Osteocyte (in vitro differentiated cells): Measurements from ENCODE around the gene BLCAP. TPM values are rescaled to one million over a fixed set of nuclear protein-coding genes. Genes with fewer than 3 reads are reported as not detected.

Experiments
- DNase-seq: peaks from one replicate; pipeline ENCODE4 v3.0.0; 2021; ENCODE audit warnings: mixed read lengths; ENCODE audit not compliant: unreplicated experiment; ENCODE audit errors: extremely low spot score
- H3K27ac Mint-ChIP-seq: one replicate; pipeline ENCODE4 v1.8.0; 2021; ENCODE audit warnings: mild to moderate bottlenecking, mixed read lengths; ENCODE audit not compliant: unreplicated experiment
- H3K27me3 Mint-ChIP-seq: one replicate; pipeline ENCODE4 v1.8.0; 2021; ENCODE audit warnings: mixed read lengths; ENCODE audit not compliant: unreplicated experiment
- H3K36me3 Mint-ChIP-seq: one replicate; pipeline ENCODE4 v1.8.0; 2021; ENCODE audit warnings: mixed read lengths; ENCODE audit not compliant: unreplicated experiment
- H3K4me1 Mint-ChIP-seq: one replicate; pipeline ENCODE4 v1.8.0; 2021; ENCODE audit warnings: mixed read lengths; ENCODE audit not compliant: unreplicated experiment
- H3K4me3 Mint-ChIP-seq: one replicate; pipeline ENCODE4 v1.8.0; 2021; ENCODE audit warnings: mild to moderate bottlenecking, moderate library complexity, mixed read lengths; ENCODE audit not compliant: unreplicated experiment
- H3K9me3 Mint-ChIP-seq: one replicate; pipeline ENCODE4 v1.8.0; 2021; ENCODE audit warnings: mixed read lengths; ENCODE audit not compliant: unreplicated experiment
- CTCF ChIP-seq: fragments of 200-600 bp; sonication (generic); IDR thresholded peaks from 2 replicates; pipeline ENCODE4 v1.5.0; 2021; ENCODE audit warnings: antibody characterized with exemption, mild to moderate bottlenecking, moderate library complexity
- total RNA-seq: library from RNA; stranded (reverse); gene quantifications from 2 replicates; pipeline ENCODE4 v1.2.1, GENCODE V29; 2021

Gene BLCAP
- total RNA-seq, 1 donor from 2014 or later = 74.5 TPM

- H3K4me3 Mint-ChIP-seq = no peak overlapping the region
- peak; percentile 69 for DNase-seq
- H3K27ac Mint-ChIP-seq = no peak overlapping the region
- H3K9me3 Mint-ChIP-seq = no peaks in the 10 kb centered on the region
- H3K36me3 Mint-ChIP-seq = no peaks in the 10 kb centered on the region
- no peak for TF ChIP-seq CTCF
- H3K4me1 Mint-ChIP-seq = no peaks in the 10 kb centered on the region
- H3K27me3 Mint-ChIP-seq = peaks cover 52% of the 10 kb centered on the region
Observed at GRCh38 chr20:37573626-37574198, 46.0 kb upstream of the BLCAP start.

GRCh38 chr20:37571033-37571432, 43.4 kb upstream of the BLCAP start:
- peak; percentile 27 for DNase-seq
- H3K36me3 Mint-ChIP-seq = no peaks in the 10 kb centered on the region
- no peak overlapping the region for H3K27ac Mint-ChIP-seq
- no peaks in the 10 kb centered on the region for H3K9me3 Mint-ChIP-seq
- no peak for TF ChIP-seq CTCF
- no peak overlapping the region for H3K4me3 Mint-ChIP-seq
- H3K4me1 Mint-ChIP-seq = peaks cover 8% of the 10 kb centered on the region
- peaks cover 52% of the 10 kb centered on the region for H3K27me3 Mint-ChIP-seq

GRCh38 chr20:37570419-37570818, 42.7 kb upstream of the BLCAP start:
- Mint-ChIP-seq H3K27me3 (peaks cover 56% of the 10 kb centered on the region), H3K4me1 (peaks cover 9% of the 10 kb centered on the region), H3K4me3 (no peak overlapping the region), H3K27ac (no peak overlapping the region), H3K36me3 (no peaks in the 10 kb centered on the region), H3K9me3 (no peaks in the 10 kb centered on the region)
- TF ChIP-seq CTCF = no peak
- no peak for DNase-seq

- H3K27me3 Mint-ChIP-seq = peaks cover 56% of the 10 kb centered on the region
- no peaks in the 10 kb centered on the region for H3K36me3 Mint-ChIP-seq
- TF ChIP-seq CTCF = no peak
- H3K4me1 Mint-ChIP-seq = peaks cover 12% of the 10 kb centered on the region
- H3K9me3 Mint-ChIP-seq = no peaks in the 10 kb centered on the region
- DNase-seq = peak; percentile 76
- no peak overlapping the region for H3K4me3 Mint-ChIP-seq
- no peak overlapping the region for H3K27ac Mint-ChIP-seq
Observed at GRCh38 chr20:37567671-37568588, 40.3 kb upstream of the BLCAP start.

GRCh38 chr20:37567331-37567665, 39.6 kb upstream of the BLCAP start:
- Mint-ChIP-seq H3K27ac (no peak overlapping the region), H3K36me3 (no peaks in the 10 kb centered on the region), H3K27me3 (peaks cover 57% of the 10 kb centered on the region), H3K4me1 (peaks cover 12% of the 10 kb centered on the region), H3K9me3 (no peaks in the 10 kb centered on the region), H3K4me3 (no peak overlapping the region)
- no peak for TF ChIP-seq CTCF
- DNase-seq = peak; percentile 42
